ENCODE results near the gene ADARB2. TPM values are rescaled to one million over a fixed set of nuclear protein-coding genes. Genes with fewer than 3 reads are reported as not detected.

ADARB2 gene
- polyA plus RNA-seq, 1 of the 3 experiments (the other 2 are of a cell fraction): not detected

DNA sequence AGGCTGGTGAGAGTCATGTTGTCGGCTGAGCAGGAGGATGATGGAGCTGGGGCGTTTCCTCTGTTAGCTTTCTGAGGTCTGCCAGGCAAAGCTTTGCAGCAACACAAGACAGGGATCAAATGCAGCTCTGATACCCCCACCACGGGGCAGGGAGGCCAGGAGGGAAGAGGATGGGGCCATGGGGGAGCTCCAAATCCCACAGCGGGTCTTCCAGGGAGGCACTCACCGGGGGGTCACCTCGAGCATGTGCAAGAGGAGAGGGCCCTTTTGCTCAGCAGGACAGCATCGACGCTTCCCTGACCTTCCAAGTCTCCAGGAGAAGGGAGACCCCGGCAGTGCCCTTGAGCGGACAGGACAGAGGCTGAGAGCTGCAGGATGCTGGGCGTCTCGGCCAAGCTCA, 553.6 kb downstream of the ADARB2 start:
- no peak for DNase-seq
- no peaks in the 10 kb centered on the region for H3K9me2 ChIP-seq
- WGBS (ENCODE audit: low lambda C conversion rate): 37% methylated on average over 9 of the region's 12 CpGs
- no peak overlapping the region for H3K9ac ChIP-seq
- H3K27ac ChIP-seq (ENCODE audit: low read depth in 2 of 2, low read length in 1 of 2): no peak overlapping the region
- H3F3A ChIP-seq (replicated peaks; ENCODE audit: insufficient read depth): no peaks in the 10 kb centered on the region
- no peak overlapping the region for H2AFZ ChIP-seq (ENCODE audit: low read depth)
- H4K20me1 ChIP-seq (ENCODE audit: insufficient read depth): no peaks in the 10 kb centered on the region
- H3K79me2 ChIP-seq (ENCODE audit: insufficient read depth): no peaks in the 10 kb centered on the region
- TF ChIP-seq FOSL2 (IDR thresholded peaks at IDR 0.05; ENCODE audit: borderline replicate concordance, low read depth): no peak
- no peak for TF ChIP-seq RXRA (IDR thresholded peaks at IDR 0.05; ENCODE audit: borderline replicate concordance, low read depth)
- no peak for TF ChIP-seq CHD2 (IDR thresholded peaks at IDR 0.05; ENCODE audit: low read length, partially characterized antibody)
- no peak for TF ChIP-seq ELF1 (IDR thresholded peaks at IDR 0.05)
- no peak for TF ChIP-seq TCF12 (IDR thresholded peaks at IDR 0.05)
- TF ChIP-seq EP300 (IDR thresholded peaks at IDR 0.05; ENCODE audit: borderline replicate concordance in 1 of 2, low read depth in 1 of 2, low read length in 1 of 2): no peak
- TF ChIP-seq NRF1 (IDR thresholded peaks at IDR 0.05; ENCODE audit: low read depth, low read length): no peak
- no peak for TF ChIP-seq JUND (IDR thresholded peaks at IDR 0.05)
- TF ChIP-seq MXI1 (IDR thresholded peaks at IDR 0.05; ENCODE audit: low read depth, low read length): no peak
- TF ChIP-seq SMC3 (IDR thresholded peaks at IDR 0.05; ENCODE audit: low read depth, low read length): no peak
- TF ChIP-seq, protein P1, sequence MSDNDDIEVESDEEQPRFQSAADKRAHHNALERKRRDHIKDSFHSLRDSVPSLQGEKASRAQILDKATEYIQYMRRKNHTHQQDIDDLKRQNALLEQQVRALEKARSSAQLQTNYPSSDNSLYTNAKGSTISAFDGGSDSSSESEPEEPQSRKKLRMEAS (IDR thresholded peaks at IDR 0.05; ENCODE audit: low read depth): no peak
- TF ChIP-seq GABPA (IDR thresholded peaks at IDR 0.05; ENCODE audit: low read depth): no peak
- TF ChIP-seq, protein P2, sequence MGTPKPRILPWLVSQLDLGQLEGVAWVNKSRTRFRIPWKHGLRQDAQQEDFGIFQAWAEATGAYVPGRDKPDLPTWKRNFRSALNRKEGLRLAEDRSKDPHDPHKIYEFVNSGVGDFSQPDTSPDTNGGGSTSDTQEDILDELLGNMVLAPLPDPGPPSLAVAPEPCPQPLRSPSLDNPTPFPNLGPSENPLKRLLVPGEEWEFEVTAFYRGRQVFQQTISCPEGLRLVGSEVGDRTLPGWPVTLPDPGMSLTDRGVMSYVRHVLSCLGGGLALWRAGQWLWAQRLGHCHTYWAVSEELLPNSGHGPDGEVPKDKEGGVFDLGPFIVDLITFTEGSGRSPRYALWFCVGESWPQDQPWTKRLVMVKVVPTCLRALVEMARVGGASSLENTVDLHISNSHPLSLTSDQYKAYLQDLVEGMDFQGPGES (IDR thresholded peaks at IDR 0.05; ENCODE audit: low read depth, low read length): no peak
- TF ChIP-seq TAF1 (IDR thresholded peaks at IDR 0.05; ENCODE audit: borderline replicate concordance, low read depth, low read length): no peak
- TF ChIP-seq MEF2A (IDR thresholded peaks at IDR 0.05; ENCODE audit: borderline replicate concordance, low read depth): no peak
- no peak for TF ChIP-seq FOXJ3 (CRISPR knock-in tag; IDR thresholded peaks at IDR 0.05)
- TF ChIP-seq, protein P3, sequence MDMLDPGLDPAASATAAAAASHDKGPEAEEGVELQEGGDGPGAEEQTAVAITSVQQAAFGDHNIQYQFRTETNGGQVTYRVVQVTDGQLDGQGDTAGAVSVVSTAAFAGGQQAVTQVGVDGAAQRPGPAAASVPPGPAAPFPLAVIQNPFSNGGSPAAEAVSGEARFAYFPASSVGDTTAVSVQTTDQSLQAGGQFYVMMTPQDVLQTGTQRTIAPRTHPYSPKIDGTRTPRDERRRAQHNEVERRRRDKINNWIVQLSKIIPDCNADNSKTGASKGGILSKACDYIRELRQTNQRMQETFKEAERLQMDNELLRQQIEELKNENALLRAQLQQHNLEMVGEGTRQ (IDR thresholded peaks at IDR 0.05; ENCODE audit: borderline replicate concordance, low read depth, low read length): no peak
- TF ChIP-seq YY1 (IDR thresholded peaks at IDR 0.05; ENCODE audit: low read depth): no peak
- TF ChIP-seq TEAD4 (IDR thresholded peaks at IDR 0.05; ENCODE audit: borderline replicate concordance, insufficient read depth): no peak
- TF ChIP-seq RFX5 (IDR thresholded peaks at IDR 0.05; ENCODE audit: low read length): no peak
- H3K4me1 ChIP-seq (ENCODE audit: control insufficient read depth in 1 of 2, insufficient read depth in 2 of 2, low read depth in 1 of 2, low read length in 1 of 2): no peaks in the 10 kb centered on the region; a peak in 1 of 4 replicates
- no peaks in the 10 kb centered on the region for H3K36me3 ChIP-seq (replicated peaks in 1 of 2; ENCODE audit: control insufficient read depth in 1 of 2, insufficient read depth in 2 of 2, low read length in 1 of 2)
- no peak overlapping the region for H3K4me2 ChIP-seq
- no peaks in the 10 kb centered on the region for H3K27me3 ChIP-seq (ENCODE audit: insufficient read depth)
- no peak overlapping the region for H3K4me3 ChIP-seq (ENCODE audit: low read depth in 2 of 2, low read length in 1 of 2)
- no peaks in the 10 kb centered on the region for H3K9me3 ChIP-seq
- ChIA-PET POLR2A (no interaction called here), CTCF (no interaction called here)
